HL-60 (cell line): Measurements from ENCODE around the gene VENTX.

ENCODE experiments used
- DNase-seq, 2 experiments: peaks; one replicate each; pipeline ENCODE4 v3.0.0-alpha.2; 2010 to 2020; ENCODE audit warnings: low read depth in 1 of 2, low spot score in 1 of 2
- H3K27ac ChIP-seq: fragments of 250-450 bp; sonication (Bioruptor Pico); replicated peaks from 2 replicates; pipeline ENCODE4 v1.5.1; 2020; ENCODE audit warnings: mild to moderate bottlenecking, moderate library complexity
- H3K27me3 ChIP-seq: fragments of 250-450 bp; sonication (Bioruptor Pico); 2 replicates; pipeline ENCODE4 v1.5.1; 2021; ENCODE audit warnings: mild to moderate bottlenecking, moderate library complexity; ENCODE audit not compliant: insufficient read depth, poor library complexity, severe bottlenecking
- H3K4me3 ChIP-seq: replicated peaks from 2 replicates; pipeline ENCODE4 v1.5.1; 2011; ENCODE audit warnings: mild to moderate bottlenecking, control low read depth, low read length; ENCODE audit not compliant: insufficient read depth
- GABPA ChIP-seq: IDR thresholded peaks from 2 replicates; pipeline ENCODE4 v1.6.1; 2012; ENCODE audit warnings: low read depth
- POLR2AphosphoS5 ChIP-seq: IDR thresholded peaks from 2 replicates; pipeline ENCODE4 v1.6.1; 2012; ENCODE audit warnings: low read depth
- REST ChIP-seq: IDR thresholded peaks from 2 replicates; pipeline ENCODE4 v1.6.1; 2012; ENCODE audit warnings: low read depth; ENCODE audit not compliant: insufficient replicate concordance
- SPI1 ChIP-seq: IDR thresholded peaks from 2 replicates; pipeline ENCODE4 v1.6.1; 2012; ENCODE audit warnings: low read depth, mild to moderate bottlenecking, borderline replicate concordance
- TF ChIP-seq, protein P1 (sequence below): IDR thresholded peaks from one replicate; pipeline ENCODE4 v1.5.1; 2011; ENCODE audit warnings: low read length, control low read depth, inconsistent platforms; ENCODE audit not compliant: insufficient read depth

VENTX gene

GRCh38 chr10:133238466-133238804 lies 780 bp downstream of the VENTX start:
- H3K4me3 ChIP-seq = no peak overlapping the region
- peaks cover 45% of the 10 kb centered on the region for H3K27me3 ChIP-seq
- DNase-seq = no peak
- no peak for TF ChIP-seq REST
- TF ChIP-seq POLR2AphosphoS5 = no peak
- TF ChIP-seq, protein P1, sequence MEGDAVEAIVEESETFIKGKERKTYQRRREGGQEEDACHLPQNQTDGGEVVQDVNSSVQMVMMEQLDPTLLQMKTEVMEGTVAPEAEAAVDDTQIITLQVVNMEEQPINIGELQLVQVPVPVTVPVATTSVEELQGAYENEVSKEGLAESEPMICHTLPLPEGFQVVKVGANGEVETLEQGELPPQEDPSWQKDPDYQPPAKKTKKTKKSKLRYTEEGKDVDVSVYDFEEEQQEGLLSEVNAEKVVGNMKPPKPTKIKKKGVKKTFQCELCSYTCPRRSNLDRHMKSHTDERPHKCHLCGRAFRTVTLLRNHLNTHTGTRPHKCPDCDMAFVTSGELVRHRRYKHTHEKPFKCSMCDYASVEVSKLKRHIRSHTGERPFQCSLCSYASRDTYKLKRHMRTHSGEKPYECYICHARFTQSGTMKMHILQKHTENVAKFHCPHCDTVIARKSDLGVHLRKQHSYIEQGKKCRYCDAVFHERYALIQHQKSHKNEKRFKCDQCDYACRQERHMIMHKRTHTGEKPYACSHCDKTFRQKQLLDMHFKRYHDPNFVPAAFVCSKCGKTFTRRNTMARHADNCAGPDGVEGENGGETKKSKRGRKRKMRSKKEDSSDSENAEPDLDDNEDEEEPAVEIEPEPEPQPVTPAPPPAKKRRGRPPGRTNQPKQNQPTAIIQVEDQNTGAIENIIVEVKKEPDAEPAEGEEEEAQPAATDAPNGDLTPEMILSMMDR = no peak
- TF ChIP-seq GABPA = no peak
- no peak for TF ChIP-seq SPI1
- no peak overlapping the region for H3K27ac ChIP-seq

DNA sequence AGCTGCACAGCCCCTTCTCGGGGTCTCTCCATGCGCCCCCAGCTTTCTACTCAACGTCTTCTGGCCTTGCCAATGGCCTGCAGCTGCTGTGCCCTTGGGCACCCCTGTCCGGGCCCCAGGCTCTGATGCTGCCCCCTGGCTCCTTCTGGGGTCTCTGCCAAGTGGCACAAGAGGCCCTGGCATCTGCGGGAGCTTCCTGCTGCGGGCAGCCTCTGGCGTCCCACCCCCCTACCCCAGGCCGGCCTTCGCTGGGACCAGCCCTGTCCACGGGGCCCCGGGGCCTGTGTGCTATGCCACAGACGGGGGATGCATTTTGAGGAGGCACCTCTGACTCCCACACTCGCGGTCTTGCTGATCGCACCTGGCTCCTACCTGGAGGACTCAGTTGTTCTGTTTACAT lies 2.3 kb downstream of the VENTX start:
- no peak overlapping the region for H3K4me3 ChIP-seq
- H3K27me3 ChIP-seq = peaks cover 45% of the 10 kb centered on the region

GRCh38 chr10:133241501-133242205 lies 4.0 kb downstream of the VENTX start:
- peaks cover 42% of the 10 kb centered on the region for H3K27me3 ChIP-seq
- H3K27ac ChIP-seq = no peak overlapping the region
- no peak overlapping the region; the same call in 1 of the 2 replicates for H3K4me3 ChIP-seq
- TF ChIP-seq REST (no peak), GABPA (no peak), POLR2AphosphoS5 (no peak), SPI1 (no peak)
- TF ChIP-seq, protein P1 = no peak
- DNase-seq = no peak

More for the DNA sequence above, 2.3 kb downstream of the VENTX start:
- no peak overlapping the region for H3K27ac ChIP-seq
- TF ChIP-seq SPI1 = no peak
- no peak for TF ChIP-seq GABPA
- no peak for TF ChIP-seq POLR2AphosphoS5
- no peak for TF ChIP-seq REST
- TF ChIP-seq, protein P1 = no peak
- DNase-seq = no peak
